ENCODE results near the gene TMC3. TPM values are rescaled to one million over a fixed set of nuclear protein-coding genes. Genes with fewer than 3 reads are reported as not detected.

Gene TMC3
- total and polyA plus RNA-seq, 4 donors, result 0.11 to 1.9 (median 1.1) TPM

DNA sequence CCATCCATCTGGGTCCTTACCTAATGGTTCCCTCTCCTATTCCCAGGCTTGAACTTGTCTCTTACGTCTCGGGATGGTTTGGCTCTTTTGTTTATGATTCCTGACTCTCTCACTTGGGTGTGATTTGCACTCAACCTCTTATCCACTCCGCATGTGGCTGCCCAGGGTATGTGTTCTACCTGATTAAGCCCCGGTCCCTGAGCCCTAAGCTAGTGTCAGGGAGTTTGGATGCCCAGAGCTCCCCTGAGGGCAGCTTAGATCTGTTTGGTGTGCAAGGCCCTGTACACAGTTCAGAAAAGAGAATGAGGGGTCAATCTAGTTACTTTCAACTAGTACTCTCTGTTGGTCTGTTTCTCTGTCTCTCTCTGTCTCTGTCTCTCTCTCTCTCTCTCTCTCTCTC lies 34.2 kb downstream of the TMC3 start:
- Histone ChIP-seq H3K36me3 (ENCODE audit: control insufficient read depth, insufficient read depth, low read length) (no peaks in the 10 kb centered on the region), H3K4me1 (ENCODE audit: control insufficient read depth, insufficient read depth, low read length) (no peaks in the 10 kb centered on the region), H3K27ac (ENCODE audit: low read depth, low read length) (no peak overlapping the region), H3K9me3 (ENCODE audit: control insufficient read depth, insufficient read depth, low read length) (no peaks in the 10 kb centered on the region), H3K4me3 (ENCODE audit: low read depth, low read length) (no peak overlapping the region), H3K27me3 (ENCODE audit: control insufficient read depth, insufficient read depth, low read length) (no peaks in the 10 kb centered on the region)
- no peak for DNase-seq (ENCODE audit: low read depth in 4 of 6, low spot score in 6 of 6)
- WGBS (ENCODE audit: insufficient coverage), result 0% methylated on average over 1 of the region's 4 CpGs

DNA sequence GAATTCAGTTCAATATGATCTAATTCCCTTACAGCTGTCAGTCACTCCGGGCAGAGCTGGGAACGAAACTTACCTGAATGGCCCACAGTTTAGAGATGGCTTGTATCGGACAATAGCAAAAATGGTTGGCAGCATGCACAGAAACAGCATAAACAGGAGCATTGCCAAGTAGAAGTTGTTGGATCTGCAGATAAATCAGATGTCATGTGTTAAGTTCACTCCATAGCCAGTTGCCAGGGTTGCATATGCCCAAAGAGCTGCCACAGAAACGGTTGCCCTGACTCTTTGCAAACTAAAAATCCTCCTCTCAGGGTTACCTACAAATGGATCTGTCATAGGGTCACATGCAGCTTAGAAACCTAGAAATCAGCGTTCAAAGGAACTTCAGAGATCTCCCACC lies 34.7 kb downstream of the TMC3 start:
- WGBS (ENCODE audit: insufficient coverage), result 67% methylated on average over 3 of the region's 5 CpGs
- Histone ChIP-seq H3K27ac (ENCODE audit: low read depth, low read length) (no peak overlapping the region), H3K9me3 (ENCODE audit: control insufficient read depth, insufficient read depth, low read length) (no peaks in the 10 kb centered on the region), H3K4me3 (ENCODE audit: low read depth, low read length) (no peak overlapping the region), H3K27me3 (ENCODE audit: control insufficient read depth, insufficient read depth, low read length) (no peaks in the 10 kb centered on the region), H3K4me1 (ENCODE audit: control insufficient read depth, insufficient read depth, low read length) (peaks cover 3% of the 10 kb centered on the region), H3K36me3 (ENCODE audit: control insufficient read depth, insufficient read depth, low read length) (no peaks in the 10 kb centered on the region)
- peak in 1 of 6 donors; percentile 12 for DNase-seq (ENCODE audit: low read depth in 4 of 6, low spot score in 6 of 6)

DNA sequence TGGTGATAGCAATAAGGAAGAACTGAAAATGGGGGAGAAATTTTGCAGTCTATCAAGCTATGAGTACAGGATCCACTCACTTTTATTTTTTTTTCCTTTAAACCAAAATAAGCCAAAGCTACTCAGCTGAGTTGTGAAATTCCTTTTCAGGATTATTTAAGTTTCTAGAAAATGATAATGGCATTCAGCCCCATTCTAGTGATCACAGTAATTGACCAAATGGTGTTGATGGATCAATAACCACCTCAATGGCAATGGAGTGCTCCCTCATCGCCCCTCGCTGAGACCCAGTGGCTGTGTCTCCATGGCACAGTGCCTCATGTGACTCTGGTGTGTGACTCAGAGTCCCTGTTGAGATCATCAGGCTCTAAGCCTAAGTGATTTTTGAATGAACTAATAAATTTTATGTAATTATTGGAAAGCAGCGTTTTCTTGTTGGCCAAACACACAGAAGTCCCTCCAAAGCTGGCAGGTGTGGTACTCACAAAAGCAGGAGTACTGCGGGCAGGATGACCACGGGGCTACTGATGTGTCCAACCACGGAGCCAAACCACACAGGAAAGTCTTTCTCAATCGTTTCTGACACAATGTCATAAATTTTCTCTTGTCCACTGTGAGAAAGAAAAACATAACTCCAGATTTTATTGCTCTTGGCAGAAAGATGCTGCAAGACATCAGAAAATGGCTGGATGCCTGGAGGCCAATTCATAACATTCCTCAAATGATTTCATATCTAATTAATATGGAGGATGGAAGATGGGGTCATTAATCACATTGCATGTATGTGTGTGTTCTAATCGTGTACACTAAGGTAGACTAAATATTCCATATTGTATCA lies 35.6 kb downstream of the TMC3 start:
- no peak overlapping the region for H3K27ac ChIP-seq (ENCODE audit: low read depth, low read length)
- peak in 2 of 6 donors; percentile 45 to 67 for DNase-seq (ENCODE audit: low read depth in 4 of 6, low spot score in 6 of 6)
- no peaks in the 10 kb centered on the region for H3K27me3 ChIP-seq (ENCODE audit: control insufficient read depth, insufficient read depth, low read length)
- H3K4me1 ChIP-seq (ENCODE audit: control insufficient read depth, insufficient read depth, low read length), result peaks cover 3% of the 10 kb centered on the region
- H3K9me3 ChIP-seq (ENCODE audit: control insufficient read depth, insufficient read depth, low read length), result no peaks in the 10 kb centered on the region
- 72% methylated on average over 4 of the region's 8 CpGs for WGBS (ENCODE audit: insufficient coverage)
- no peaks in the 10 kb centered on the region for H3K36me3 ChIP-seq (ENCODE audit: control insufficient read depth, insufficient read depth, low read length)
- no peak overlapping the region for H3K4me3 ChIP-seq (ENCODE audit: low read depth, low read length)

DNA sequence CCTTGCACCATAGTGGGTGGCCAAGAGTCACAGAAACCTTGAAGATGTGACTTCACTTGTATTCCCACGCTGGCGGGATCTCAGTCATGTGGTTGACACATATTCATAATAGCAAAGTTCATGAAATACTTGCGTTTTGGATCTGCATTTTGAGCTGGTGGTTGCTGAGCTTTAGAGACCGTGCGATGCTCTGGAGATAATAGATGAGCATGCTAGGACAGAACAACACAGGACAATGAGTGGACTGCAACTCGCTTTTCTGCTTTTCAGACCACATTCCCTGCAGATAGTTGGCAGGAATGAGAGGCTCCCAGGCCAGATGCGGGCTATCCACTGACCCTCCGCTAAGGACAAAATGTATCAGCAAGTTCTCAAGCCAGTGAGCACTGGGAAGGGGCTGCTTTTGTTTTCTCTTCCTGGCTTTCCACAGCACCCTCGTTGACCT lies 36.3 kb downstream of the TMC3 start:
- no peak overlapping the region for H3K4me3 ChIP-seq (ENCODE audit: low read depth, low read length)
- H3K4me1 ChIP-seq (ENCODE audit: control insufficient read depth, insufficient read depth, low read length), result peaks cover 3% of the 10 kb centered on the region
- no peaks in the 10 kb centered on the region for H3K9me3 ChIP-seq (ENCODE audit: control insufficient read depth, insufficient read depth, low read length)
- DNase-seq (ENCODE audit: low read depth in 4 of 6, low spot score in 6 of 6), result peak in 1 of 6 donors; percentile 29
- no peak overlapping the region for H3K27ac ChIP-seq (ENCODE audit: low read depth, low read length)
- H3K27me3 ChIP-seq (ENCODE audit: control insufficient read depth, insufficient read depth, low read length), result no peaks in the 10 kb centered on the region
- no peaks in the 10 kb centered on the region for H3K36me3 ChIP-seq (ENCODE audit: control insufficient read depth, insufficient read depth, low read length)
- 76% methylated on average over 6 of the region's 9 CpGs for WGBS (ENCODE audit: insufficient coverage)

DNA sequence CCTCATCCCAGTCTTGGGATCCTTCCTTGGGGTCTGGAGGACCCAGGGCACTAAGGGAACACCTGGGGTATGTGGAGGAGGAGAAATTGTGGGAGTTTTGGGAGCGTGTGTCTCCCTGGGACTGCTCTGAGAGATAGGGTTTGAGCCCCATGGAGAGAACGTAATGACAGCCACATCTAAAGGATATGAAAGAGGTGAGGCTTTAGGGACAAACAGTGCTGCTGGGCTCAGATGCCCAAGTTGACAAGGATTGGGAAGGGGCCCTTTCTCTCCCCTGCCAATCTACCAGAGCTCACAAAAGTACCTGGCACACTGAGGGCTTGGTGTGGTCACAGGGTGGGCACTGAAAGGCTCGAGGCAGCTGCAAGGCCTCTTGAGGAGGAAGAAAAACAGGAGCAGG lies 36.8 kb downstream of the TMC3 start:
- H3K27ac ChIP-seq (ENCODE audit: low read depth, low read length), result no peak overlapping the region
- no peaks in the 10 kb centered on the region for H3K27me3 ChIP-seq (ENCODE audit: control insufficient read depth, insufficient read depth, low read length)
- no peak for DNase-seq (ENCODE audit: low read depth in 4 of 6, low spot score in 6 of 6)
- no peaks in the 10 kb centered on the region for H3K9me3 ChIP-seq (ENCODE audit: control insufficient read depth, insufficient read depth, low read length)
- peaks cover 3% of the 10 kb centered on the region for H3K4me1 ChIP-seq (ENCODE audit: control insufficient read depth, insufficient read depth, low read length)
- peaks cover 3% of the 10 kb centered on the region for H3K36me3 ChIP-seq (ENCODE audit: control insufficient read depth, insufficient read depth, low read length)
- 86% methylated on average over 3 of the region's 3 CpGs for WGBS (ENCODE audit: insufficient coverage)
- no peak overlapping the region for H3K4me3 ChIP-seq (ENCODE audit: low read depth, low read length)

DNA sequence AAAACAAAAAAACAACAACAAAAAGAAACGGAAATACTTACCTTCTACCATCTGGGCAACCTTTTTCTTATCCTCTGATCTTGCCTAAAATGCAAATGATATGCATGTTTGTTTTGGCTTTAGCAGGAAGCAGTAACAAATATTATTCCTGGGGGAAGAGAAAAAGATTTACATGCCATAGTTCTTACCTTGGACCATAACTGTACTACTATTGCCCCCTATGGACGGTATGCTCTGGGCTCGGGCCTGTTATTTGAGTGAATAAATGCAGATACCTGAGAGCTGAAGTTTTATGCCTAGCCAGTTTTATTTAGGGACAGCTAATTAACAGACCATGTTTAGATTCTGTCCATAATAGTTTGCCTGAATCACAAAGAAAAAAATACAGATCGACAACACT lies 37.4 kb downstream of the TMC3 start:
- no CpG with 5 or more reads among the region's 4 CpGs for WGBS (ENCODE audit: insufficient coverage)
- Histone ChIP-seq H3K4me3 (ENCODE audit: low read depth, low read length) (no peak overlapping the region), H3K27ac (ENCODE audit: low read depth, low read length) (no peak overlapping the region), H3K27me3 (ENCODE audit: control insufficient read depth, insufficient read depth, low read length) (no peaks in the 10 kb centered on the region), H3K4me1 (ENCODE audit: control insufficient read depth, insufficient read depth, low read length) (peaks cover 3% of the 10 kb centered on the region), H3K9me3 (ENCODE audit: control insufficient read depth, insufficient read depth, low read length) (no peaks in the 10 kb centered on the region), H3K36me3 (ENCODE audit: control insufficient read depth, insufficient read depth, low read length) (peaks cover 3% of the 10 kb centered on the region)
- DNase-seq (ENCODE audit: low read depth in 4 of 6, low spot score in 6 of 6), result peak in 1 of 6 donors; percentile 33

DNA sequence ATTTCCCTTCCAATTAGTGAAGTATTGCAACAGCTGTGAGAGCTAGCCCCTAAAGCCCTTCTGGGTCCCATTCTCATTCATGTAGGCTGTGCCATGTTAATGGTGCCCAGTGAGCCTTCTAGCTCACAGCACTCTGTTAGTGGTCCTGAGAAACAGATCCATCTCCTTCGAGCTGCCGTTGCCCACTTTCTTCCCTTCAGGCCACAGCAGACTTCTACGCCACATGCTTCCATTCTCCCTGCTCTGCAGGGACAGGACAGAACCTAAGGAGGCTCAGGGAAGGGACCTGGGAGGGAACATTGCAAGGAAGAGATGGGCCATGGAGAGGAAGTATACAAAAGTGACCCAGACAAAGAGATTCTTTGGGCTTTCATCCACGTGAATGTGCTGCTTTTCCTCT lies 38.4 kb downstream of the TMC3 start:
- H3K36me3 ChIP-seq (ENCODE audit: control insufficient read depth, insufficient read depth, low read length), result peaks cover 3% of the 10 kb centered on the region
- 58% methylated on average over 2 of the region's 4 CpGs for WGBS (ENCODE audit: insufficient coverage)
- no peak overlapping the region for H3K27ac ChIP-seq (ENCODE audit: low read depth, low read length)
- no peak overlapping the region for H3K4me3 ChIP-seq (ENCODE audit: low read depth, low read length)
- H3K27me3 ChIP-seq (ENCODE audit: control insufficient read depth, insufficient read depth, low read length), result no peaks in the 10 kb centered on the region
- DNase-seq (ENCODE audit: low read depth in 4 of 6, low spot score in 6 of 6), result peak in 1 of 6 donors; percentile 76
- peaks cover 3% of the 10 kb centered on the region for H3K4me1 ChIP-seq (ENCODE audit: control insufficient read depth, insufficient read depth, low read length)
- H3K9me3 ChIP-seq (ENCODE audit: control insufficient read depth, insufficient read depth, low read length), result no peaks in the 10 kb centered on the region

DNA sequence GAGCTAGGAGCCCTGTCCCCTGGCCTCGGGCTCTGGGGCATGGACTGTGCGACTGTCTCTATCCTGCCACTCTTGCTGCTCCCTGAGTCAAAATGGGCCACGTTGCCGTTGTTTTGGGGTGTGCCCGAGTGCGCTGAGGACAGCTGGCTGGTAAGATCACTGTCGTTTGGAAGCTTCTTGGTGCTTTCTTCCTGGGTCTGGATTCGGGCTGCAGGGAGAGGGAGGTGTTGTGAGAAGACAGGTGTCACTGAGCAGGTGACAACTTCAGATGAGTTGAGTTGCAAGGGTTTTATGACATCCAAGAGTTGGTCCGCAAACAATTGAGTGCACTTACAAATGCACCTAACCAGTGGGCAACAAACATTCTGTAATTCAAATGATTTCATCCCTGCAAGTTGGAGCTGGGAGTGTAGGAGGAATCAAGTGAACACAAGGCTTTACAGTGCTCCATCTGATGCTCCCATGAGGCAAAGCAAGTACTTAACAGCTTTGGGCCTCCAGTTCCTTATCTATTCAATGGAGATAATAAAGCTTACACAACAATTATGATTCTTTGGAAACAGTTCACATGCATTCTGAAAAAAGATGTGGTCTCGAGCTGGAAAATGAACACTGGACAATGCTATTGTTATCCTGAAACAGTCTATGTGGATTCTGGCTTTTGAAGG lies 39.1 kb downstream of the TMC3 start:
- Histone ChIP-seq H3K9me3 (ENCODE audit: control insufficient read depth, insufficient read depth, low read length) (no peaks in the 10 kb centered on the region), H3K4me1 (ENCODE audit: control insufficient read depth, insufficient read depth, low read length) (peaks cover 3% of the 10 kb centered on the region), H3K4me3 (ENCODE audit: low read depth, low read length) (no peak overlapping the region), H3K36me3 (ENCODE audit: control insufficient read depth, insufficient read depth, low read length) (peaks cover 3% of the 10 kb centered on the region), H3K27ac (ENCODE audit: low read depth, low read length) (no peak overlapping the region), H3K27me3 (ENCODE audit: control insufficient read depth, insufficient read depth, low read length) (no peaks in the 10 kb centered on the region)
- DNase-seq (ENCODE audit: low read depth in 4 of 6, low spot score in 6 of 6), result peak in 1 of 6 donors; percentile 47
- WGBS (ENCODE audit: insufficient coverage), result 91% methylated on average over 8 of the region's 10 CpGs

DNA sequence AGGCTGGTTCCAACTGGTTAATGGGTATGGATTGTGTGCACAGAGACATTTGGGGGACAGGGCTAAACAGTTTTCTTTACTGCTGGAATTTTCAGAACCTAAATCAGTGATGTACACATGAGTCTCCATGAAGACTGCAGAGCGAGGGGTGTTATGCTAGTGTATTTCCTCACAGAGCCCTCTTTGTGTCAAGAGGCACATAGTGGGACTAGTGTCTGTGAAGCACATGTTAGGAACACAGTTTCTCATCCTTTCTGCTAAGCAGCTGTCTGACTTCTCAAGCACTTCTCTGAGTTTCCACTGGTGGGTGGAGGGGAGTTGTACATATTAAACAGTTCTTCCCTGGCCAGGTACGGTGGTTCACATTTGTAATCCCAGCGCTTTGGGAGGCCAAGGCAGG lies 40.6 kb downstream of the TMC3 start:
- H3K27me3 ChIP-seq (ENCODE audit: control insufficient read depth, insufficient read depth, low read length), result no peaks in the 10 kb centered on the region
- H3K36me3 ChIP-seq (ENCODE audit: control insufficient read depth, insufficient read depth, low read length), result peaks cover 3% of the 10 kb centered on the region
- DNase-seq (ENCODE audit: low read depth in 4 of 6, low spot score in 6 of 6), result no peak
- H3K4me1 ChIP-seq (ENCODE audit: control insufficient read depth, insufficient read depth, low read length), result peaks cover 3% of the 10 kb centered on the region
- H3K4me3 ChIP-seq (ENCODE audit: low read depth, low read length), result no peak overlapping the region
- no peak overlapping the region for H3K27ac ChIP-seq (ENCODE audit: low read depth, low read length)
- no peaks in the 10 kb centered on the region for H3K9me3 ChIP-seq (ENCODE audit: control insufficient read depth, insufficient read depth, low read length)
- WGBS (ENCODE audit: insufficient coverage), result 100% methylated on average over 3 of the region's 3 CpGs

DNA sequence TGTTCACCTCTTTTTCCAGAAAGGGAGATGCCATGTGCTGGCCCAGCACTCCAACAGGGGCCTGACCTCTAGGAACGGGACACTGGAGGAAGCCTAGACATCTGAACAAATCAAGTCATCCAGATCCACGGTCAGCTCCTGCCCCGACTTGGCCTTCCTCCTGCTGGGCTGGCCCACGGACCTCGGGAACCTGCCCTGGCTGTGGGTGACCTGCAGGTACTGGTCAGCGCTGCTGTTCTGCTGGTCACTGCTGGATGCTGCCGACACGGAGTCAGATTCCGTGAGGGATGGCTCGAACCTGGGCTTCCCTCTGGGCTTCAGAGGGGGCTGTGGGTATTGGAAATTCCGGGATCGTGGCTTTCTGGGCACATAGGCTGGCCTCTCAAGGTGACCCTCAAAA lies 41.7 kb downstream of the TMC3 start:
- H3K4me3 ChIP-seq (ENCODE audit: low read depth, low read length), result no peak overlapping the region
- DNase-seq (ENCODE audit: low read depth in 4 of 6, low spot score in 6 of 6), result no peak
- H3K9me3 ChIP-seq (ENCODE audit: control insufficient read depth, insufficient read depth, low read length), result no peaks in the 10 kb centered on the region
- peaks cover 3% of the 10 kb centered on the region for H3K36me3 ChIP-seq (ENCODE audit: control insufficient read depth, insufficient read depth, low read length)
- no peaks in the 10 kb centered on the region for H3K27me3 ChIP-seq (ENCODE audit: control insufficient read depth, insufficient read depth, low read length)
- 91% methylated on average over 12 of the region's 12 CpGs for WGBS (ENCODE audit: insufficient coverage)
- H3K27ac ChIP-seq (ENCODE audit: low read depth, low read length), result no peak overlapping the region
- H3K4me1 ChIP-seq (ENCODE audit: control insufficient read depth, insufficient read depth, low read length), result peaks cover 3% of the 10 kb centered on the region
